ENCODE measurements around the gene SLC25A2.
"Not testable (repeated sequence)": the region's sequence is repeated elsewhere in the genome, so short reads cannot be mapped to it uniquely, and the experiment has no call there.

The SLC25A2 gene

DNA sequence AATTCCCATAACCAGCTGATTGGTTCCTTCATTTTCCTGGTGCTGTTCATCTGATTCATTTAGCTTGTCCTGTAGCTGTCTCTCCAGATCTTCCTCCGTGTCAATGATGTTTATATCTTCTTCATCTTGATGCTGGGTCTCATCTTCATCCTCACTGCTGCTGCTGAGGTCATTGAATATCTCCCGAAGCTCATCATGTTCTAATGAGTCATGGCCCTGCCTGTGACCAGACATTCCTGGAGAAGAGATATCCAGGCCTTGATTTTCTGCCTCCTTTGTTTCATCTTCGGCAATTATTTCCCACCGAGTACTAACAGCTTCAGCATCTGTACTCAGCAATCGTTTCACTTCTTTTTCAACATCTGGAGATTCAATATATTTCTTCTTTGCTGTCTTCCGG lies 15.4 kb upstream of the SLC25A2 start:
- H3K79me2 ChIP-seq (ENCODE audit: insufficient read depth, low read length) = peaks cover 13% of the 10 kb centered on the region
- H3K36me3 ChIP-seq (ENCODE audit: insufficient read depth, low read length) = no peaks in the 10 kb centered on the region
- peak overlapping the region; percentile 79 for H3K4me3 ChIP-seq (ENCODE audit: low read length, poor library complexity, severe bottlenecking)
- no peaks in the 10 kb centered on the region for H3K9me2 ChIP-seq (replicated peaks; ENCODE audit: low read depth, low read length)
- peak overlapping the region; percentile 39 for H3K4me2 ChIP-seq (ENCODE audit: low read depth, low read length, poor library complexity, severe bottlenecking)
- peaks cover 20% of the 10 kb centered on the region; the same call in 1 of the 2 replicates for H3K9me3 ChIP-seq (ENCODE audit: insufficient read depth, low read depth, low read length)
- H3F3A ChIP-seq (ENCODE audit: low read depth) = no peaks in the 10 kb centered on the region
- H3K4me1 ChIP-seq (ENCODE audit: insufficient read depth, low read length, poor library complexity, severe bottlenecking) = no peaks in the 10 kb centered on the region
- H4K20me1 ChIP-seq (ENCODE audit: insufficient read depth, low read length, poor library complexity, severe bottlenecking) = no peaks in the 10 kb centered on the region
- TF ChIP-seq EZH2phosphoT487 (IDR thresholded peaks at IDR 0.05; ENCODE audit: borderline replicate concordance) = no peak
- TF ChIP-seq, protein P1, sequence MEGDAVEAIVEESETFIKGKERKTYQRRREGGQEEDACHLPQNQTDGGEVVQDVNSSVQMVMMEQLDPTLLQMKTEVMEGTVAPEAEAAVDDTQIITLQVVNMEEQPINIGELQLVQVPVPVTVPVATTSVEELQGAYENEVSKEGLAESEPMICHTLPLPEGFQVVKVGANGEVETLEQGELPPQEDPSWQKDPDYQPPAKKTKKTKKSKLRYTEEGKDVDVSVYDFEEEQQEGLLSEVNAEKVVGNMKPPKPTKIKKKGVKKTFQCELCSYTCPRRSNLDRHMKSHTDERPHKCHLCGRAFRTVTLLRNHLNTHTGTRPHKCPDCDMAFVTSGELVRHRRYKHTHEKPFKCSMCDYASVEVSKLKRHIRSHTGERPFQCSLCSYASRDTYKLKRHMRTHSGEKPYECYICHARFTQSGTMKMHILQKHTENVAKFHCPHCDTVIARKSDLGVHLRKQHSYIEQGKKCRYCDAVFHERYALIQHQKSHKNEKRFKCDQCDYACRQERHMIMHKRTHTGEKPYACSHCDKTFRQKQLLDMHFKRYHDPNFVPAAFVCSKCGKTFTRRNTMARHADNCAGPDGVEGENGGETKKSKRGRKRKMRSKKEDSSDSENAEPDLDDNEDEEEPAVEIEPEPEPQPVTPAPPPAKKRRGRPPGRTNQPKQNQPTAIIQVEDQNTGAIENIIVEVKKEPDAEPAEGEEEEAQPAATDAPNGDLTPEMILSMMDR (conservative IDR thresholded peaks at IDR 0.05; ENCODE audit: low read length) = no peak
- H3K27me3 ChIP-seq (ENCODE audit: insufficient read depth, low read length, poor library complexity, severe bottlenecking) = no peaks in the 10 kb centered on the region
- H3K9ac ChIP-seq (ENCODE audit: low read depth, low read length, poor library complexity, severe bottlenecking) = no peak overlapping the region
- no peak overlapping the region for H2AFZ ChIP-seq (ENCODE audit: low read length)

DNA sequence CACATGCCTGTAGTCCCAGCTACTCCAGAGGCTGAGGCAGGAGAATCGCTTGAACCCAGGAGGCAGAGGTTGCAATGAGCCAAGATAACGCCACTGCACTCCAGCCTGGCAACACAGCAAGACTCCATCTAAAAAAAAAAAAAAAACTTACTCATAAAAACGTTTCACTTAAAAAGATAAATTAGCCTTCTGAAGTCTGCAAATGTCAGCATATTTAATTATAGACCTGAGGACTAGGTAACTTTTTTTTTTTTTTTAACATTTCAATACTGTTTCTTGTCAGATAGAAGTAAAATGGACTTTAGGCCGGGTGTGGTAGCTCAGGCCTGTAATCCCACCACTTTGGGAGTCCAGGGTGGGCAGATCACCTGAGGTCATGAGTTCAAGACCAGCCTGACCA lies 13.1 kb upstream of the SLC25A2 start:
- H3K9ac ChIP-seq (ENCODE audit: low read depth, low read length, poor library complexity, severe bottlenecking); H2AFZ ChIP-seq (ENCODE audit: low read length); H3K27me3 ChIP-seq (ENCODE audit: insufficient read depth, low read length, poor library complexity, severe bottlenecking); H3K4me3 ChIP-seq (ENCODE audit: low read length, poor library complexity, severe bottlenecking); H3K36me3 ChIP-seq (ENCODE audit: insufficient read depth, low read length); H3K4me1 ChIP-seq (ENCODE audit: insufficient read depth, low read length, poor library complexity, severe bottlenecking); H3K4me2 ChIP-seq (ENCODE audit: low read depth, low read length, poor library complexity, severe bottlenecking); H3K9me2 ChIP-seq (replicated peaks; ENCODE audit: low read depth, low read length); H3F3A ChIP-seq (ENCODE audit: low read depth); H4K20me1 ChIP-seq (ENCODE audit: insufficient read depth, low read length, poor library complexity, severe bottlenecking): not testable (repeated sequence)
- Histone ChIP-seq H3K79me2 (ENCODE audit: insufficient read depth, low read length) (peaks cover 13% of the 10 kb centered on the region), H3K9me3 (ENCODE audit: insufficient read depth, low read depth, low read length) (peaks cover 20% of the 10 kb centered on the region; the same call in 1 of the 2 replicates)

DNA sequence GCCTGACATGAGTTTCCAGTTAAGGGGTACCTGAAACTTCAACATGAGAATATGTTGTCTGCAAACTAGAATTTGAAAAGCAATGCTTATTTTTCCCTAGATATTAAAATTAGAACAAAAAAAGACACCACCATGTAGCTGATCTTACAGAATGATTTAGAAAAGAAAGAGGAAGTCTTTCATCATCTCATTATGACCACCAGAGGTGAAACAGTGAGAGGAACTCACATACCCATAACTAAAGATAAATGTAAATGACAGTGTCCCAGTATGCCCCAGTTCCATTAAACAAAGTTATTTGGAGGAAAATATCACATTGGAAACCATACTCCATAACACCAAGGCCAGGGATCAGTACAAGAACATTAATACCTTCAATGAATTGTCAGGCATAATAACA lies 9.9 kb upstream of the SLC25A2 start:
- no peak overlapping the region for H3K4me3 ChIP-seq (ENCODE audit: low read length, poor library complexity, severe bottlenecking)
- TF ChIP-seq, protein P1 (conservative IDR thresholded peaks at IDR 0.05; ENCODE audit: low read length) = no peak
- no peak for TF ChIP-seq EZH2phosphoT487 (IDR thresholded peaks at IDR 0.05; ENCODE audit: borderline replicate concordance)
- H3K79me2 ChIP-seq (ENCODE audit: insufficient read depth, low read length) = peaks cover under 1% of the 10 kb centered on the region; the same call in 1 of the 2 replicates
- H3K27me3 ChIP-seq (ENCODE audit: insufficient read depth, low read length, poor library complexity, severe bottlenecking) = no peaks in the 10 kb centered on the region
- H3K4me1 ChIP-seq (ENCODE audit: insufficient read depth, low read length, poor library complexity, severe bottlenecking) = no peaks in the 10 kb centered on the region
- no peak overlapping the region for H2AFZ ChIP-seq (ENCODE audit: low read length)
- no peaks in the 10 kb centered on the region for H4K20me1 ChIP-seq (ENCODE audit: insufficient read depth, low read length, poor library complexity, severe bottlenecking)
- no peak overlapping the region for H3K4me2 ChIP-seq (ENCODE audit: low read depth, low read length, poor library complexity, severe bottlenecking)
- no peak overlapping the region for H3K9ac ChIP-seq (ENCODE audit: low read depth, low read length, poor library complexity, severe bottlenecking)
- no peaks in the 10 kb centered on the region for H3F3A ChIP-seq (ENCODE audit: low read depth)
- H3K9me2 ChIP-seq (replicated peaks; ENCODE audit: low read depth, low read length) = no peaks in the 10 kb centered on the region
- H3K36me3 ChIP-seq (ENCODE audit: insufficient read depth, low read length) = no peaks in the 10 kb centered on the region
- peaks cover 9% of the 10 kb centered on the region; the same call in 1 of the 2 replicates for H3K9me3 ChIP-seq (ENCODE audit: insufficient read depth, low read depth, low read length)

DNA sequence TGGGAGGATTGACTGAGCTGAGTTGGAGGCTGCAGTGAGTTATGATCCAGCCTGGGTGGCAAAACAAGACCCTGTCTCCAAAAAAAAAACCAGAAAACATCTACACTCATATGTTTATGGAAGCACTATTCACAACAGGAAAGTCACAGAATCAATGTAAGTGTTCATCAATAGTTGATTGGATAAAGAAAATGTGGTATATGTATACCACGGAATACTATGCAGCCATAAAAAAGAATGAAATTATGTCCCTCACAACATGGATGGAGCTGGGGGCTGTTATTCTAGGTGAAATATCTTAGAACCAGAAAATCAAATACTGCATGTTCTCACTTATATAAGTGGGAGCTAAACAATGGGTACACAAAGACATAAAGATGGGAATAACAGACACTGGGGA lies 2.8 kb upstream of the SLC25A2 start:
- H3K79me2 ChIP-seq (ENCODE audit: insufficient read depth, low read length) = no peaks in the 10 kb centered on the region
- no peaks in the 10 kb centered on the region for H4K20me1 ChIP-seq (ENCODE audit: insufficient read depth, low read length, poor library complexity, severe bottlenecking)
- H3K4me1 ChIP-seq (ENCODE audit: insufficient read depth, low read length, poor library complexity, severe bottlenecking) = no peaks in the 10 kb centered on the region
- H3K4me3 ChIP-seq (ENCODE audit: low read length, poor library complexity, severe bottlenecking) = no peak overlapping the region
- no peaks in the 10 kb centered on the region for H3K9me2 ChIP-seq (replicated peaks; ENCODE audit: low read depth, low read length)
- no peaks in the 10 kb centered on the region for H3F3A ChIP-seq (ENCODE audit: low read depth)
- no peaks in the 10 kb centered on the region; the same call in 1 of the 2 replicates for H3K9me3 ChIP-seq (ENCODE audit: insufficient read depth, low read depth, low read length)
- no peak overlapping the region for H3K9ac ChIP-seq (ENCODE audit: low read depth, low read length, poor library complexity, severe bottlenecking)
- H3K36me3 ChIP-seq (ENCODE audit: insufficient read depth, low read length) = no peaks in the 10 kb centered on the region
- no peak overlapping the region for H3K4me2 ChIP-seq (ENCODE audit: low read depth, low read length, poor library complexity, severe bottlenecking)
- no peaks in the 10 kb centered on the region for H3K27me3 ChIP-seq (ENCODE audit: insufficient read depth, low read length, poor library complexity, severe bottlenecking)
- no peak overlapping the region for H2AFZ ChIP-seq (ENCODE audit: low read length)
- TF ChIP-seq EZH2phosphoT487 (IDR thresholded peaks at IDR 0.05; ENCODE audit: borderline replicate concordance) = no peak
- TF ChIP-seq, protein P1 (conservative IDR thresholded peaks at IDR 0.05; ENCODE audit: low read length) = no peak

All from Loucy (cell line).